GM13977 (cell line): ENCODE results near the gene PLEKHF1.

Experiments
- DNase-seq: peaks from one replicate; pipeline ENCODE4 v3.0.0; 2012; ENCODE audit warnings: low spot score
- in situ Hi-C: fragments of 300-500 bp; cut with MboI; formaldehyde crosslinking; loops from one replicate; pipeline ENCODE4 v1.12.0; 2022; ENCODE audit warnings: low sequenced_read_pairs, low pct_unique_long_range_greater_than_20kb, mixed read lengths, inconsistent platforms; ENCODE audit not compliant: unreplicated experiment
- TF ChIP-seq, protein P1 (sequence below): IDR thresholded peaks from 2 replicates; pipeline ENCODE4 v1.5.1; 2012; ENCODE audit warnings: mild to moderate bottlenecking, control low read depth; ENCODE audit not compliant: insufficient read depth; ENCODE audit errors: extremely low read depth, missing control alignments

The PLEKHF1 gene

DNA sequence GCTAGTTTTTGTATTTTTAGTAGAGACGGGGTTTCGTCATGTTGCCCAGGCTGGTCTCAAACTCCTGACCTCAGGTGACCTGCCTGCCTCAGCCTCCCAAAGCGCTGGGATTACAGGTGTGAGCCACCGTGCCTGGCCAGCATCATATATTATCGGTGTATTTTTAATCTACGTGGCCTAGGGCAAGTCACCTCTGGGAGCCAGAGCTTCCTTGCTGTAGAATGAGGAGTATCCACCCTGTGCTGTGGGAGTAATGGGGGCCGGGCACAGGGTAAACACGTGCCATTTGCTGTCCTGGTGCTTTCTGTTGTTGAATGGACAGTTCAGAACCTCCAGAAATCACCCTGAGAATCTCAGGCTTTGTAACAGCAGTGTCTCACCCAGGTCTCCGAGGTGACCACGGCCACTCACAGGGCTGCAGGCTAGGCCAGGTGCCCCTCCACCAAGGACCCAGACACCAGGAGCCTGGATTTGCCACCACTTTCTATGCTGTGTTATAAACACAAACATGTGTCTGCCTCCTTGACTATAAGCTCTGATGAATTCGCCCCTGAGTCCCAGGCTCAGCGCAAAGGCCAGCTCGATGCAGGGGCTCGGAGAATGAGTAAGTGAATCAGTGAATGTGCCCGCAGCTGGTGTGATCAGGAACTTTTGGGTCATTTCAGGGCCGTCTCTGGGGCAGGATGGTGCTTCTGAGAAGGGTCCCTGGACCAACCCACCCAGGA lies 36.4 kb upstream of the PLEKHF1 start:
- no peak for DNase-seq
- TF ChIP-seq, protein P1, sequence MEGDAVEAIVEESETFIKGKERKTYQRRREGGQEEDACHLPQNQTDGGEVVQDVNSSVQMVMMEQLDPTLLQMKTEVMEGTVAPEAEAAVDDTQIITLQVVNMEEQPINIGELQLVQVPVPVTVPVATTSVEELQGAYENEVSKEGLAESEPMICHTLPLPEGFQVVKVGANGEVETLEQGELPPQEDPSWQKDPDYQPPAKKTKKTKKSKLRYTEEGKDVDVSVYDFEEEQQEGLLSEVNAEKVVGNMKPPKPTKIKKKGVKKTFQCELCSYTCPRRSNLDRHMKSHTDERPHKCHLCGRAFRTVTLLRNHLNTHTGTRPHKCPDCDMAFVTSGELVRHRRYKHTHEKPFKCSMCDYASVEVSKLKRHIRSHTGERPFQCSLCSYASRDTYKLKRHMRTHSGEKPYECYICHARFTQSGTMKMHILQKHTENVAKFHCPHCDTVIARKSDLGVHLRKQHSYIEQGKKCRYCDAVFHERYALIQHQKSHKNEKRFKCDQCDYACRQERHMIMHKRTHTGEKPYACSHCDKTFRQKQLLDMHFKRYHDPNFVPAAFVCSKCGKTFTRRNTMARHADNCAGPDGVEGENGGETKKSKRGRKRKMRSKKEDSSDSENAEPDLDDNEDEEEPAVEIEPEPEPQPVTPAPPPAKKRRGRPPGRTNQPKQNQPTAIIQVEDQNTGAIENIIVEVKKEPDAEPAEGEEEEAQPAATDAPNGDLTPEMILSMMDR, result no peak
- in situ Hi-C loops, result no loop called here

DNA sequence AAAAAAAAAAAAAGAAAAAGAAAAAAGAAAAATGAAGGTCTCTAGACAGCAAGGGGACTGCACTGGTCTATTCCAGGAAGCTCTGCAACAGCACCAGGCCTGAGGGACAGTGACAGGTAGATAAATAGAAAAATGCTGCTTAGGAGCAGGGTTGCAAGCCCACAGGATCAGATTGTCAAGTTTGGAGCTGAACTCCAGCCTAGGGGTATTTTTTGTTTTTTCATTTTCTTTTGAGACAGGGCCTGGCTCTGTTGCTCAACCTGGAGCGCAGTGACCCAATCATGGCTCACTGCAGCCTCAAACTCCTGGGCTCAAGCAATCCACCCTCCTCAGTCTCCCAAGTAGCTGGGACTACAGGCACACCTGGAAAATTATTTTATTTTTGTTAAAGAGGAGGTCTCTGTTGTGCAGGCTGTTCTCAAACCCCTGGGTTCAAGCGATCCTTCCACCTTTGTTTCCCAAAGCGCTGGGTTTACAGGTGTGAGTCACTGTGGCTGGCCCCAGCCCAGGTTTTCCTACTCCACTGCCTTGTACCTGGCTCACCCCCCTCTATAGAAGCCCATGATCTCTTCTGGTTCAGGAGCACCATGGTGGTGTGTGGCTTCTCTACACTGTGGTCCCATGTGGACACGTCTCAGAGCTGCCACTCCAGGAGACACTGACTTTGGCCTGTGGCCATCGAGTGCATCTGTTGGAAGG lies 35.3 kb upstream of the PLEKHF1 start:
- in situ Hi-C loops, result no loop called here
- TF ChIP-seq, protein P1, result no peak
- no peak for DNase-seq

DNA sequence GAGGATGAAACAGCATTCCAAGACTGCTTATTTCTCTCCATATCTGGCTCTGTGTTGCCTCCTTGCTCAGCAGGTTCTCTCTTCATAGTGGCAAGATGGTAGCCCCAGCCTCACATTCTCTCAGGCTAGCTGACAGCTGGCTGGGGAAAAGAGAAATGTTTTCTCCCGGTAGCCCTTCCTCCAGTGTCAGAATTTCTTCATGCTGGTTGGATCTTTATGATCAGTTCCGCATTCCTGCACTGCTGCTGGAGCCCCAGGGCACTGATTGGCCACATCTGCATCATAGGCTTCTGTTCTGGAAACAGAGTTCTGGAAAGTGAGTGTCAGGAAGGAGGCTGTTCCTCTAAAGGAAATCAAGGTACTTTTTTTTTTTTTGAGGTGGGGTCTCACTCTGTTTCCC lies 34.6 kb upstream of the PLEKHF1 start:
- DNase-seq, result no peak
- TF ChIP-seq, protein P1, result no peak
- in situ Hi-C loops, result no loop called here

DNA sequence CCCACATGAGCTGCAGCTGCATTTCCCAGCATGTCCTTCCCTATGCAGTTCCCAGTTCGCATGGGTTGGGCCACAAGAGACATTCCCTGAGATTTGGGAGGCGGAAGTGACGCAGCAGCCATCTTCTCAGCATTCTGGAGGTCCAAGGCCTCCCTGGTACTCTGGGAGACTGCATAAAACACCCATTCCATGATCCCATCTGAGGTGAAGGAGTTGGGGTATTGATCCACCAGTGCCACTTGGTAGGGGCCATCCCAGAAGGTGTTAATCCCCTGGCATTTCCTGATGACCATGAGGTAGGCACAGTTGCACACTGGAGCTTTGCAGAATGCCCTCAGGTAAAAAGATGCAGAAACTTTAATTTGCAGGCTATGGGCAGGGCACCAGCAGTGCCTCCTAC lies 33.8 kb upstream of the PLEKHF1 start:
- TF ChIP-seq, protein P1, result no peak
- in situ Hi-C loops, result no loop called here
- no peak for DNase-seq

DNA sequence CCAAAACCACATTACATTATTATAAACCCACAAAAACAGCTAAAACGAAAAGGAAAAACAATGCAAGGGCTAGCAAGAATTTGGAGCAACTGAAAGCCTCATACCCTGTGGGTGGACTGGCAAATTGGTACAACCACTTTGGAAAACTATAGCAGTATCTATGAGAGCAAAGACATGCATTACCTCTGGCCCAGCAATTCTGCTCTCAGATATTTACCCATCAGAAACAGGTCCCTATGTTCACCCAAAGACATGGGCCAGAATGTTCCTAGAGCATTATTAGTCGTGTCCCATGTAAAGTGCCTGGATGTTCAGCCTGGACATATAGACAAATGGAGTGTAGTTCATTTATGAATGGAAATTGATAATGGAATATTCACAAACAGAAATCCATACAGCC lies 31.3 kb upstream of the PLEKHF1 start:
- TF ChIP-seq, protein P1, result no peak
- in situ Hi-C loops, result no loop called here
- no peak for DNase-seq

DNA sequence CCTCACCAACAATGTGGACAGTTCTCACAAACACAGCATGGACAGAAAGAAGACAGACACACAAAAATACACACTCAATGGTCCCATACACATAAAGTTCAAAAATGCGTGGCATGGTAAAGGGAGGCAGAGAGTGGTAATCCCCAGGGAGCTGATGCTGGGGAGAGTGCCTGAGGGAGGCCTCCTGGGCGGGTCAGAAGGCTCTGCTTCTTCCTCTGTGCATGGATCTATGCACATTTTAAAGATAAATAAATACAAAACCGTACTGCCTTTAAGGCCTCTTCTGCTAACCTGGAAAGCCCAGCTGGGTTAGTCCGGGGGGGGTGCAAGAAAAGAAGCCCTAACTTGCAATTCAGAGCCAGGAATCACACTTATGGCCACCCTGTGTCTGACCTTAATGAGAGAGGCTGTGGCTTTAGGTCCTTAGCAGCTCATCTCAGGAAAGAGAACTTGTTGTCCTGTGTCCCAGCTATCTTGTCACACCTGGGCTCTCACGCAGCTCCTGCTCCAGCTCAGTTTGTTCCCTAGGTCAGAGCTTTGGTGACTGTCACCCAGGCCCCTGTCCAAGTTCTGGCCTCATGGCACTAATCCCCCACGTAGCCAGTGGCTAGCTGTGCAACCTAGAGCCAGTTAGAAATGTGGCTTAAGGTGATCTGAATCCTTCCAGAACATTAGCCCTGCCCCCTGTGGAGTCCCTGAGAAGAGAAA lies 30.7 kb upstream of the PLEKHF1 start:
- in situ Hi-C loops, result no loop called here

More for the DNA sequence above, 30.7 kb upstream of the PLEKHF1 start:
- TF ChIP-seq, protein P1, result no peak
- DNase-seq, result no peak
